GM18951 (cell line): ENCODE data around the gene PIMREG.

Experiments
- POLR2A ChIP-seq: IDR thresholded peaks from 4 replicates; pipeline ENCODE4 v1.6.1; 2011; ENCODE audit warnings: mild to moderate bottlenecking; ENCODE audit not compliant: insufficient read length, insufficient read depth; ENCODE audit errors: extremely low read depth
- in situ Hi-C: fragments of 300-500 bp; cut with MboI; formaldehyde crosslinking; loops from one replicate; pipeline ENCODE4 v1.12.0; 2022; ENCODE audit warnings: low sequenced_read_pairs, mixed read lengths, inconsistent platforms; ENCODE audit not compliant: unreplicated experiment

The PIMREG gene, protein sequence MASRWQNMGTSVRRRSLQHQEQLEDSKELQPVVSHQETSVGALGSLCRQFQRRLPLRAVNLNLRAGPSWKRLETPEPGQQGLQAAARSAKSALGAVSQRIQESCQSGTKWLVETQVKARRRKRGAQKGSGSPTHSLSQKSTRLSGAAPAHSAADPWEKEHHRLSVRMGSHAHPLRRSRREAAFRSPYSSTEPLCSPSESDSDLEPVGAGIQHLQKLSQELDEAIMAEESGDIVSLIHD

DNA sequence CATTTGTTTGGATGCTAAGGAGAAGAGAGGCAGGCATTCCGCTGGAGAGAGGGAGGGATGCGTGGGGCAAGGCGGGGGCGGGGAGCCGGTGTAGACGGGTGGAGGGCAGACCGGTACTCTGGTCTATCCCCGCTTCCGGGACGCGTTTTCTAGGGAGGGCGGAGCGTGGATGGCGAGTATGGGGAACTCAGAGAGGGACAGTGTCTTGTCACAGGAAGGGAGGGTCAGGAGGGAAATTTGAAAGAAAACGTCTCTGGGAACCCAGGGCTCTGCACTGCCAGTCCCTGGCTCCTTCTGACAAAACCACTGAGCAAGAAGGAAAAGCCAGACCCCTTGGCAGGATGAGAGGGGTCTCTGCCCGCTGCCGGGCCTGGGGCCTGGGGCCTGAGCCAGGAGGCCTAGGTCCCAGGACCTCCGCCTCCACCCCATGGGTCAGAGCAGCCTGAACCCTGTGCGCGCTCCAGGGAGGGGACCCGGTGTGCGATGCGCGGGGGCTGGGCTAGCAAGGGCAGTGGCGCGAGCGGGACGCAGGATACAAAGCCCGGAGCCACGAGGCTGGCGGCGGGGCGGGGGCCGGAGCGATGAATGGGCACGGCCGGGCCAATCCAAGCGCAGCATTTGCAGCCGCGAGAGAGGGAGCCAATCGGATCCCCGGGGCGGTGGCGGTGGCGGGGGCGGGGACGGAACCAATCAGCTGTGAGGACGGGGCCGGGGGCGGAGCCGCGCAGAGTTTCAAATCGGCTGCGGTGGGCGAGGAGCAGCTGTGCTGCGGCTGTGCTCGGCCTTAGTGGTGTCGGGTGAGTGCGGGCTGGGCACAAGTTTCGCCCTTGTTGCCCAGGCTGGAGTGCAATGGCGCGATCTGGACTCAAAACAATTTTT, at the start of gene PIMREG:
PIMREG (plus strand) TSS at position 764 of the 879 bp plus-strand sequence. CDS start 656 bp downstream, outside the sequence.
- in situ Hi-C loops = no loop called here
- peak; percentile 85 for TF ChIP-seq POLR2A

DNA sequence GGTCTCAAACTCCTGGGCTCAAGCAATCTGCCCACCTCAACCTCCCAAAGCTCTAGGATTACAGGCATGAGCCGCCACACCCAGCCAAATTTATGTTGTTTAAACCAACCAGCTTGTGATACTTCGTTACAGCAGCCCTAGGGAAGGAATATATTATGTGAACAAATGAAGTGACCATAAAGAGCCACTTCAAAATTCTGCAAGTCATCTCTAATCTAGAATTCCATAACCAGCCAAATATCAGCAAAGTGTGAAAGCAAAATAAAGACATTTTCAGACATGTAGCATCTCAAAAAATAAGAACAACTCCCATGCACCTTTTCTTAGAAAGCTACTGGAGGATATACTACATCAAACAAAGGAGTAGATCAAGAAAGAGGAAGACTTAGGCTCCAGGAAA, 45.3 kb upstream of the PIMREG start:
- TF ChIP-seq POLR2A = no peak
- in situ Hi-C loops = no loop called here

DNA sequence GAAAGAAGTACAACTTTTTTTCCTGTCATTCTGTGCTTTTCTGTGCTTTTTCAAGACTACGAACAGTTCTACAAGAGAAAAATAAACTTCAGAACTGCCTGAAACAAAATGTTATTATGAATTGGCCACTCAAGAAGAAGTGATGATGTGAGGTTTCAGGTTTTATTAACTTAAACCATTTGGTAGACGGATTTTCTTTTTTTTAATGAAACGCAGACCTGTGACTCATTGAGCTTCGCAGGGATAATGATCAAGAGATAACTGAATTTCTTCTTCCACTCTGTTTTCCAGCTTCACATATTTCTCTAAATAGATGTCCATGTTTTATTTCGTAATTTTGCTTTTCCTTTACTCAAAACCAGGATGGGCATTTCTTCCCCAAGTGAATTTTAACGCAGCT, 42.0 kb upstream of the PIMREG start:
- in situ Hi-C loops = no loop called here
- TF ChIP-seq POLR2A = no peak

DNA sequence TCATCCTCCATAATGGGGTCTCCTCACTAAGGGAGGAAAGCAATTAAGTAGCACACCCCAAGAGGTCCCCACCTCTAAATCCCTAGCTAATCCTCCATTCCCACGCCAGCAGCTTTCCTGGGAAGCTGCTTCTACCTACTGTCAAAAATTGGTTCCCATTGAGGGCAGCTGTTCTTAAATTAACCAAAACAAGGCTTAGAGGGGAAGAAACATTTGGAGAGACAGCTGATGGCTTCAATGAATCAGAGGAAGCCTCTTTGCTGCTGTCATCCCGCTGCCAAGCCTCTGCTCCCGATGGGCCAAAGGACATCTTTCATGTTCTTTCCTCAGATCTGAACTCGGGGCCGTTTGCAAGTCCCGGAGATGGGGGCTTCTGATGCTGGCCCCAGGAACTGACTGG, 36.0 kb upstream of the PIMREG start:
- TF ChIP-seq POLR2A = no peak
- in situ Hi-C loops = no loop called here

GRCh38 chr17:6408735-6409134, 35.5 kb upstream of the PIMREG start:
- no peak for TF ChIP-seq POLR2A
- in situ Hi-C loops = no loop called here

DNA sequence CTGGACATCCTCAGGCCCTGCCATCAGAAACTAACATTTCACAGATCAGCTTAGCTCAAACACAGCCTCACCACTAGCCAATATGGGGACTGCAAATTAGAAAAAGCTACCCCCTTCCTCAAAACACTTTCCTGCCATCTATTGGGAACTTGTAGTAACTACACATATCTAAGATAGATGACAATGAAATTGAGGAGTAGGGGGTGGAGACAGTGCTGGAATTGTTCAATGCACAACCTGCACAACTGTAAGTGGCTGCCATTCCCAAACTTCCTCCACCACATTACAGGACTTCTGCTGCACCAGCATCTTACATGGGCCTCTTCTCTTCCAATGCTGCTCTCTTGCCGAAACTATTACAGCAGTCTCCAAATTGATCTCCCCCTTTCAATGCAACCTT, 31.2 kb upstream of the PIMREG start:
- in situ Hi-C loops = loop anchor here (10.0 kb wide), 1 partner anchor 828 kb away; the partner anchor contains the start of gene NLRP1
- no peak for TF ChIP-seq POLR2A

GRCh38 chr17:6415616-6416015, 28.6 kb upstream of the PIMREG start:
- no peak for TF ChIP-seq POLR2A
- in situ Hi-C loops = loop anchor here (10.0 kb wide), 1 partner anchor 831 kb away; the partner anchor contains the start of gene NLRP1

GRCh38 chr17:6420173-6420641, 24.0 kb upstream of the PIMREG start:
- in situ Hi-C loops = no loop called here
- TF ChIP-seq POLR2A = no peak

DNA sequence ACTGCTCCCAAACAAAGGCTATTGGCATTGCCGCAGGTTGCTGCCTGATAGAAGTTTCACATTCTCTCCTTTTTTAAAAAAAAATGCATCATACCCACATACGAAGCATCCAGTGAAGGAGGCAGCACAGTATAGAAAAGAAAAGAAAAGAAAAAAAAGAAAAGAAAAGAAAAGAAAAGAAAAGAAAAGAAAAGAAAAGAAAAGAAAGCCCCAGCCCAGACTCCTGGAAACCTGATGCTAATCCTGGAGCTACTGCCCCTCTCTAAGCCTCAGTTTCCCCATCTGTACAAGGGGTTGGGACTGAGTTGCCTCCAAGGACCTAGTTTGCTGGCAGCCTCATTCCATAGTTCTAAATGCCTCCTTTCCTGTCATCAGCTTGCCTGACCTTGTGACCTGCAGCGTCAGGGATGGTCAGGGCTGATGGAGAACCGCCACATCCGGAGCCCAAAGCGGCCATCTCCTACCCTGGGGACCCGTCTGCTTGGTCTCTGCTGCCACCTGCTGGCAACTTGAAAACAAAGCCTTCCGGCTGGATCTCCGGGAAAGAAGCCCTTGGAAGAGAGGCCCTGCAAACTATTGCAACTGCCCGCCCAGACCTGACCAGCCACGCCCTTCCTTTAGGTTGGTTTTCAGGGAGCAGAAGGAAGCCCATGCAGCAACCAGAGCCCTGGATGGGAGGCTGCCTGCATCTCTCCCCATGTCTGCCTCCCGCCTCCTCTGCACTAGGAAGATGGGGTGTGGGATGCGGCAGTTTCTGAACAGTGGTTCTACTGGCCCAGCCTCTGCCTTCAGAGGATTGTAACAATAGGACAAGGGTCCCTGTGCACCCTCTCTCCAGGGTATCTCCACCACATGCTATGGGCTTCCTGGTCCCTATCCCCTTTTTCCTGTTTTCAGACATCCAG, 22.3 kb upstream of the PIMREG start:
- TF ChIP-seq POLR2A = no peak
- in situ Hi-C loops = no loop called here

DNA sequence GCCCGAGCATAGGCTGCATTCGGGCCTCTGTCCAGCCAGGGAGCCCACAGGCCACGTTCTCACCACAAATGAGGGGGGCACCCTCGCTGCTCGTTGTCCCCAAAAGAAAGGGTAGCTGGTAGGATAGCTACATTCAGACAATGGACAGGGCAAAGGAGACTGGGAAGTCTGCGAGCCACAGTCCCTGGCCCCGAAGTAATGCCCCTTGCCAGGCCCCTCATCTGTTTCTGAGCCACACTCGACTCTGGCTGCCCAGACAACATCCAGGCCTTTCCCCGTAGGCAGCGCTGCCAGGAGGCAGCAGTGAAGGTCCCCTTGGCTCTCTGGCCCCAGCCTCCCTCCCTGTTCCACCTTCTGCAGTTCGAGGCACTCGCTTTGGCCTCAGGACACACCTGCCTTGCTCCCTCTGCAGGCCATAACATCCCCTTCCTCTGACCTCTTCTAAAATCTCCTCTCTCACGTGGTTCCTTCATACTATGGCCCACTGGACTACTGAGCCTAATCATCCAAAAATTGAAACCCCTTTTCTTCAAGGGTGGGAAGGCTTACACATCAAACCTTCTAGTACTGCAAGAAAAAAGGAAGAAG, 21.5 kb upstream of the PIMREG start:
- in situ Hi-C loops = no loop called here
- no peak for TF ChIP-seq POLR2A

DNA sequence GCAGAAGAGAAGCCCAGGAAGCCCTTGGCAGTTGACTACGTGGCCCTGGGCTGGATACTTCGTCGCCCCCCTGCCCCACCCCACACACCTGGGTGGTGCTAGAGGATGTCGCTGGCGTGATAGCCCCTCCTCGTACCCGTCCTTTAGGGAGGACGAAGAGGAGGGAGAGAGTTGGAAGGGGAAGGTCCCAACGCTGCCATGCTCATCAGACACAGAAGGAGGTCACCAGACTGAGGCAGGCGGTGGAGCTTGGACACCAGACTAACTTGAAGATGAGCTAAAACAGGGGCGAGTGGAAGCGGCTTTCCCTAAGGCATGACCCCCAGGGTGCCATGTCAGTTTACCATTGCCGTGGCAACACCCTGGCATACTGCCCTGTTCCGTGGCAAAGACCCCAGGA, 20.3 kb upstream of the PIMREG start:
- in situ Hi-C loops = no loop called here

GRCh38 chr17:6425407-6425806, 18.8 kb upstream of the PIMREG start:
- TF ChIP-seq POLR2A = no peak
- in situ Hi-C loops = no loop called here

More for the DNA sequence above, 20.3 kb upstream of the PIMREG start:
- no peak for TF ChIP-seq POLR2A
